ENCODE results near the gene MAML1.

MAML1 gene

GRCh38 chr5:179822059-179822432, 89.4 kb downstream of the MAML1 start:
- no peak for TF ChIP-seq CTCF (IDR thresholded peaks at IDR 0.05; ENCODE audit: extremely low read depth, missing control alignments)
- no peak for DNase-seq (ENCODE audit: low spot score)

- DNase-seq (ENCODE audit: low spot score): no peak
- no peak for TF ChIP-seq CTCF (IDR thresholded peaks at IDR 0.05; ENCODE audit: extremely low read depth, missing control alignments)
Observed at GRCh38 chr5:179822444-179822990, 89.9 kb downstream of the MAML1 start.

- TF ChIP-seq CTCF (IDR thresholded peaks at IDR 0.05; ENCODE audit: extremely low read depth, missing control alignments): no peak
- DNase-seq (ENCODE audit: low spot score): no peak
Observed at GRCh38 chr5:179823937-179824744, 91.5 kb downstream of the MAML1 start.

GRCh38 chr5:179824745-179825112, 92.1 kb downstream of the MAML1 start:
- no peak for DNase-seq (ENCODE audit: low spot score)
- TF ChIP-seq CTCF (IDR thresholded peaks at IDR 0.05; ENCODE audit: extremely low read depth, missing control alignments): no peak

GRCh38 chr5:179825655-179826182, 93.1 kb downstream of the MAML1 start:
- TF ChIP-seq CTCF (IDR thresholded peaks at IDR 0.05; ENCODE audit: extremely low read depth, missing control alignments): no peak
- DNase-seq (ENCODE audit: low spot score): no peak
